ENCODE measurements around the gene NR2F1-AS1.
"Not testable (repeated sequence)": the region's sequence is repeated elsewhere in the genome, so short reads cannot be mapped to it uniquely, and the experiment has no call there.

The NR2F1-AS1 gene

DNA sequence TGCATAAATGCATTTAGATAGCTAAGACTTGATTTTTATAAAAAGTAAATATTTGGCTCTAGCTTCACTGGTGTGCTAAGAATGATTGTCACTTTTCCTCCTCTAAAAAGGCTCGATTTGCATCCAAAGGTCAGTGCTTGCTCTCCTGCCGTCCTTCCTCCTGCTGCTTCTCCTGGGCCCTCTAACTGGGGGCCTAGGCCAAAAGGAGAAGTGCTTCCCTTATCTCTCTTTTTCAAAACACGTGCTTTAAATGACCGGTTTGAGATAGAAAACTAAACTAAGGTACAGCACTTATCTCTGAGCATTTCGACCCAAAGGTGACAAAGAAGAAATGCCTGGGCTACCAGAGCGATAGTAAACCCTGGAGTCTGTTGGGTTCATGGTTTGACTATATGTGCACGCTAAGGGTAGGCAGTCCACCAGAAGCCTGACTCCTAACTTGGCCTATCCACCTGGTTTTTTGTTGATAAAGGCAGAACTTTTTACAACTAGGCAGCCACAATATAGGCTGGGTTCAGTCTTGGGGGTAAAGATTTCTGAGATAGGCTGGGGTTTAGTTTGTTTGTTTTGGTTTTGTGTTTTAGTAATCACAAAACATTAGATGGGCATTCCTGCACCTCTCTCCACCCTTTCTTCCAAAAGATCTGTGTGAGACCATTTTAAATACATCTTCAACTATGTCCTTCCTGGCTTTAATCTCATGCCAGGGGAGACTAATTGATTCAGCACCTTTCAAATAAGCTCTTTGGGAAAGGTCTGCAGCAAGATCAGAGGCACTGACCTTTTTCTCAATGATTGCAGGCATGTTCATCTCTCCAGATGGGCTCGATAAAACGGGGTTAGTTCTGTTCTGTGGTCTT, 3.8 kb downstream of the NR2F1-AS1 start:
- DNase-seq (ENCODE audit: low read depth), result no peak

DNA sequence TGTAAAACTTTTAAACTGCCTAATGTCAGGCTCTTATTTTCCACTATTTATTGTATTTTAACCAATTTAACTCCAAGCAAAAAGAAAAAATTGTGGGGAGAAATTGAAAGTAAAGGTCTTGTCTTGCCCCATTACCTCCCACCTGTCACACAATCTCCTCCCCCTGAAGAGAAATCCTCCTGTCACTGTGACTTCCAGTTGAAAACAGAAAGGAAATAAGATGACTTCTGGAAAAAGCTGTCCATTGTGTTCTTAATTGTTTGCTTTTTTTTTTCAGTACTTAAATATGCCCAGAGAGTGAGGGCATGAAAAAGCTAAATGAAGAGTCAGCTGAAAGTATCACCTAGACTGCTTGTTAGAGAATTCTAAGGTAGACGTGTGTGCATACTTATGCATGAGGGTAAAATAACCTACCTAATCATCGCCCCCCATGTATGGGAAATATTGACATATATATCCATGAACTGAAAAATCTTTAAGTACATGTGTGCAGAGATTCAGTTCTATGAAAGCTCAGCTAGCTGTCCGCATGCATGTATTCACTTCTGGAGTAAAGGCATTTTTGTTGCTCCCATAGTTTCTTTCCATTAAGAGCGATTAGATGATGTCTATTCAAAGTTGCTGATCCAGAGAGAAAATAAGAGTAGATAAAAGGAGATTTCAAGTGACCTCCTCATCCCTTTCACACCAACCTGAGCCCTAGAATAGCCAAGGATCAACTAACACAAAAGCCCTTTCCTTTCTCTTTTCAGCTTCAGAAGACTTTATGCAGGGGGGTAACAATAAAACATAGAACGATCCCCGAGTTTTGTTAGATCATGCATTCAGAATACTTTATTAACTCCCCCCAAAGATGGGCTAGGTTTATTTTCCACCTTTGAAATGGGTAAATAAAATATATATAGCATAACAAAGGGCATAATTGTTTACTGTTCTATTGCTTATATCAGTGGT, 5.3 kb downstream of the NR2F1-AS1 start:
- no peak for DNase-seq (ENCODE audit: low read depth)

DNA sequence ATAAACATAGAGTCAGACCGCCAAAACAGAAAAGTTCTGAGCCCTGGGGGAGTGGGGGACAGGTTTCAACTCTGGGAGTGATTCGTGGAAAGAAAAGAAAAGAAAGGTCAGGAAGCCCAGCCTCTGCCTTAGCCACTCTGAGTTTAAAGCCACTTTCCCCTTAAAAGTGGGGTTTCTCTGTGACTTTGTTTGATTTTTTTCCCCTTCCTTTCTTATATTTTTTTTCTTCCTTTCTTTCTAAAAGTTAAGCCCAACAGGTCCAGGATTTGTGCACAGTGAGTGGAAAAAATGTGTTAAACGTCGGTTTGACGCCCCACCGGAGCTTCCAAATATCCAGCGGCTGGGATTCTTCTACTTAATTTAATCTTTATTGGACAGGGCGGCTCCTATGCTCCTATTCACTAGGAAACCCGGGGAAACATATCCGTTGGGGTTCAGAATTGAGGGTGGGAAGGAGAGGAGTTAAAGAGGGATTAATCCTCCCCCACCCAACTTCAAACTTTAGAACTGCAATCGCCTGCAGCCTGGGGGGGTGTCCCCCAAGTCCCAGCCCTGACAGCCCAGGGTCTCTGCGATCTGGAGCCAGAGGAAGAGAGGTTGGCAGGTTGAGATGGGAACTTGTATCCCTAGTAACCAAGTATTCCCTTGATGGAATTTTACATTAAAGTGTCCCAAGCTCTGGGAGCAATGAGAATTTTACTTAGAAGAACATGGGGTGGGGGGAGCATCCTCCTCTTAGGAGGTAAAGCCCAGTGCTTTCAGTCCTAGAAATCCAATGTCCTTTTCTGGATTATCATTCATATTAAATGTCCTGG, 6.3 kb downstream of the NR2F1-AS1 start:
- DNase-seq (ENCODE audit: low read depth), result no peak

DNA sequence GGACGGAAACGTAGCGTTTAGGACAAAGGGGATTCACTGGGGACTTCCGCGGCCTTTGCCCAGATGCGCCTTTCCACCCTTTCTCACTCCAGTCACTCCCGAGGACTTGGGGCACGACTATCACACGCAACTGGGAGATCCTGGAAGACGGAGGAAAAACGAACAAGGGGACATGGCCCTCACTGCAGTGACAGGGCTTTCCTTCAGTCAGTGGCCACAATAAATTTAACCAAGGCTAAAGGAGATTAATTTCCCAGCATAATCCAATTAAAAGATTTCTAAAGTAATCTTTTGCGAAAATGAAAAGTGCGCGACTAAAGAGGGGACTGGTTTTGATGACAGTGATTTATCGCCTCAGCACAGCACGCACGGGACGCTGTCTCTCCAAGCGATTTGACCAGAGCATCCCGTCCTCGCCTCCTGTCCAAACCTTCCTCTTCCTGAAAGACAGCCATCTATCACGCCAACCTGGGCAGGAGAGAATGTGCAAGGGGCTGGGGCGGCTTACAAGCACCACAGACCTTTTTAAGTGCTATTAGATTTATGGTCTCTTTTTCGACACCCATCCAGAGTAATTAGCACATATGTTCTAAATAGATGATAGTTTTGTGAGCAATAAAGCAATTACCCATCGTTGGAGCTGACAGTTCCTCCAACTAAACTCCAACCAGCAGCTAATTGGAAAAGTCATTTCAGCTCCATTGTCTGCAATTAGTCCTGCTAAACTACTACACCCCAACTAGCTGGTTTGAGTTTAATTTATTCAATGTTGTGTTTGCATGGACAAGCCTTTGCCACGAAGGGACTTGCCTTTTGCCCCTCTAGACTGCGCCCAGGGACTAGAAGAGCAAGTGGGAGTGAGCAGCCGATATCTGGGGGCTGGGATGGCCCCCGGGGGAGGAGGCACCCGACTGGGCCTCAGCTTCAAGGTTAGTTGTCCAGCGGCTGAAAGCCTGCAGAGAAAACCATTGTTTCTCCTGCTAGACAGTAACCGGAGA, 7.4 kb downstream of the NR2F1-AS1 start:
- no peak for DNase-seq (ENCODE audit: low read depth)

DNA sequence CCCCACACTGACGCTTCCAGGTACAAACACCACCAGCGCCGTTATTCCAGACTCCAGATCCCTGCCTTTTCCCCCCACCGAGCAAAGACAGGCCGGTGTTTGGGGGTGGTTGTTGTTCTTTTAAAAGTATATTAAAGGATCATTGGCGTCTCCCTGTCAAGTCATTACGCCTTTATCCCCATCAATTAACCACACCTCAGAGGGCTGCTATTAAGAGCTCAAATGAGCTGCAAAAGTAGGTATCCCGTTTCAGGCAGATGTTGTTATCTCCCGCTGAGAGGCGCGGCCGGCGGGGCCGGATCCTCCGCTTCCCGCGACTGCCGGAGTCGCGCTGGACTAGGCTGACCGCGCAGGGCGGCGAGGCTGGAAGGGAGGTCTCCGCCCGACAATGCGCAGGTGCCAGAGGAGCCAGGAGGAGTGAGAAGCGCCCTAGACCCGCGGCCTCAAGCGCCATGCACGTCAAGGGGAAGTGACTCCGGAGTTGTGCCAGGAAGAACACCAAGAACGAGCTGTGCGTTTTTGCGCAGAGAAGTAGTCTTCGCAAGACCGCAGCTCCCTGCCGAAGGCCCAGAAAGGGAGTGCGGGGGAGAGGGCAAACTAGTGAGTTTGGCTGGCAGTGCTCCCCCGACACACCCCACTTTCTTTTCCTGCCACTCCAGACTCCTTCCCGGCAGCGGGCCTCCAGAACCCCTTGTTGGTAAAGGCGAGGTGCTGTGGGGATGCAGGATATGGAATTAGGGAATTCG, 8.2 kb downstream of the NR2F1-AS1 start:
- DNase-seq (ENCODE audit: low read depth), result no peak

DNA sequence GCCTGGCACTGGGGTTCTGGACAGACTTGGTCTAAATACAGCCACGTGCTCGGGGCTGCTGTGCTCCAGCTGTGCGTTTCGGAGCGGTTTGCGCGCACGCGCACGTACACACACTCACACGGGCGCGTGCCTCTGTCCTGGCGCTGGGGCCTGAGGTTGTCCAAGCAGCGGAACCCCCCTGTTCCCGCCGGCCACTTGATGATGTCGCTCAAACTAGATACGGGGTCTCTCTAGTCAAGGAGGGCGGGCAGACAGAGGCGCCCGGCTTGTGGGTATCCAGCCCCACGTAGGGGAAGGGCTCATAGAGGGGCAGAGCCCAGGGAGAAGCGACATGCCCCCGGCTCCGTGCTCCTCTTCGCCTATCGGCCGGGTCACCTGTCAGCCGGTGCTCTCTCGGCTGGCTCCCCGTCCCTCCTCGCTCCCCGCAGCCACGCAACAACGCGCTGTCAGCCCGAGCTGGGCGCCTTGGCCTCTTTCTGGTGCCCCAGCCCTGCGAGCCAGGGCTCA, 8.9 kb downstream of the NR2F1-AS1 start:
- DNase-seq (ENCODE audit: low read depth), result no peak

DNA sequence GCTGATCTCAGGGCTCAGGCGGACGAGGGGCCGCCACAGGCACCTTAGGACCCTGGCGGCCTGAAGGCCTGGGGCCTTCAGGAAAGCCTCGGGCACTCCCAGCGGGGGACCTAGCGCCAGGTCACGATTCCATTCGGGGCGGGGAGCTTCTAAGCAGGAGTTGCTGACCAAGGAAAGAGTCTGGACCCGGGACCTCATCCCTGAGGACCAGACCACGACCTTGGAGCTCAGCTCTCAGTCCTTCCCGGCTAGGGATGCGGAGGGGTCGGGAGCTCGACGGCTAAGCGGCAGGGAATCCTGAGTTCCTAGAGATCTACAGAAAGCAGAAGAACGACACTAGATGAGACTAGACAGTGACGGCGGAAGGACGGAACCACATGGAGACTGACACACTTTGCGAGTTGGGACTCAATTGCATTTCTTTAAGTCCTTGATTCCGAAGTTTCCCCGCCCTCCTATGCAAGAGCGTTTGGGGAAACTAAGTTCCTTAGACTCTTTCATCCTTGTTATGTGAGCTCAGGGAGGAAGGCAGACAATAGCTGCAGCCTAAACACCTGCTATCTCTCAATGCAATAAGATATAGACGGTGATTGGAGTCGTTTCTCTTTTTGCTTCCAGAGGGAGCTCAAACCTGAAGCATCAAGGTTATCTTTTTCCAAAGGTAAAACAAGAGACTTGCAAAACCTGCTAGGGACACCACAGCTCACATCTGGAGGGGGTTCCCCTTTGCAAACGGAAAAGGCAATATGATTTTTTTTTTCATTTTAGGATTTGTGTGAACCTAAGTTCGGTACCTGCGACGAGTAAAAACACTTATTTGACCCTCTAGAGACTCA, 9.7 kb downstream of the NR2F1-AS1 start:
- DNase-seq (ENCODE audit: low read depth), result no peak

DNA sequence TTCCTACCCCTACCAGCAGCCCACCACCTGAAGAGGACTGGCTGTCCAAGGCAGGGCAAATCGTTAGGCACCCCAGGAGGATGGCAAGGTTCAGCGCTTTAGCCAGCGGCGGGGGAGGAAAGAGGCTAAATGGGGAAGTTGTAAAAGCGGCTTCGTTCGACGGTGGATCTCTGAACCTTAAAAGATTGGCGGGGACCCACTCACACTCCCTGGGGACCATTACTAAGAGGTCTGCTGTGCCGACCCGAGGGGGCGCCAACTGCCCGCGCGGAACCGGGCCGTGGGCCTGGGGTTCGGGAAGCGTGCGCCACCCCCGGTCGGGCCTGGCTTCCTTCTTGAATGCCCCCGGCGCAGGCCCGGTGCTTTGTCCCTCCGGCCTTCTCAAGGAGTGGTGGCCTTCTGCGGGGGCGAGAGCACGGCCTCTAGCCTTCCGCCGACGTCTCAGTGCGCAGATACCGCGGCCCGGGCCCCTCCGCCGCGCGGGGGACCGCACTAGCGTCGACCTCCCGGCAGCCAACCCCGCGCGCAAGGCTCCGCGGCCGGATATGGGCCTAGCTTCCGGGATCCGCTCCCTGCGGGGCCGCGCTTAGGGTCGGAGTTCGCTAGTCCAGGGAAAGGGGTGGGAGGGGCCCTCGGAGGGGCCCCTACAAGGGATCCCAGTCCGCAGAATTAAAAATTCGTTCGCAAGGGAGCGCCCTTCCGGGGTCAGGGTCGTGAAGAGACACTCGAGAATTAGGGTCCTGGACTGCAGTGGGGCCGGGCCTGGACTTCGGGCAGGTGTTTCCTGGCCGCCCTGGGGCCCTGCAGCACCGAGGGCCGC, 10.5 kb downstream of the NR2F1-AS1 start:
- no peak for DNase-seq (ENCODE audit: low read depth)

DNA sequence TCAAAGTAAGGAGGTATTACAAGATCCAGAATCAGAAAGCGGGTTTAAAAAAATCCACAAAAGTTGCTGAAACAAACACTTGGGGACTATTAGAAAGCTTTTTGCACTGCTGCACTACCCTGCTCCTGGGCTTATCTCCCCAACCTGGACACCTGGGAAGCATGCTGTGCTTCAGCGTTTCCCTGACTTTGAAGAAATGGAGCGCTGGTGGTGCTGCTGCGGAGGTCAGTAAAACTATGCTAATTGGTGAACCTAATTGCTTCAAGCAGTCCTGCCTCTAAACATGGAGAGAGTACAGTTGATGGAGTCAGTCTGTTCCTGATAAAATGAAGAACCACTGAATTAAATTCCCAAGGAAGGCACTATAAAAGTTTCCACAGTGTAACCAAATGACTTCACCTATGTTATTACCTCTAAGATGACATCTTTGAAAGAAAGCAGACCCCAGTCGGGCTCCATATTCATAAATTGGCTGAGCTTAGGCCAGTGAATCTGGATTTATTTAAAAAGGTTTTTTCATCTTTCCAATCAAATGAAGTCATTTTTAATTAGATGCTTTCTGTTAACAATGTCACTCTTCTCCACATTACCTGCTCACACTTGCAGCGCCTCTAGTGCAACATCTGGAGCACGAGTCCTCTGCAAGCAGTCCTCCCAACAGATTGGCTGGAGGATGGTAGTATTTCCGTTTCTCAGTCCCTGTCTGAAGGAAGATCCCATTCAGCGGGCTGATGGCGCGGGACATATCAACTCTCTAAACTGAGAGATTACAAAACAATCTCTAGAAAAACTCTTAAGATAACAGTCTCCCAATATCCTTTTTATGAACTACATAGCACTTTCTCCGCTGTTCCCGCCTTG, 11.5 kb downstream of the NR2F1-AS1 start:
- no peak for DNase-seq (ENCODE audit: low read depth)

DNA sequence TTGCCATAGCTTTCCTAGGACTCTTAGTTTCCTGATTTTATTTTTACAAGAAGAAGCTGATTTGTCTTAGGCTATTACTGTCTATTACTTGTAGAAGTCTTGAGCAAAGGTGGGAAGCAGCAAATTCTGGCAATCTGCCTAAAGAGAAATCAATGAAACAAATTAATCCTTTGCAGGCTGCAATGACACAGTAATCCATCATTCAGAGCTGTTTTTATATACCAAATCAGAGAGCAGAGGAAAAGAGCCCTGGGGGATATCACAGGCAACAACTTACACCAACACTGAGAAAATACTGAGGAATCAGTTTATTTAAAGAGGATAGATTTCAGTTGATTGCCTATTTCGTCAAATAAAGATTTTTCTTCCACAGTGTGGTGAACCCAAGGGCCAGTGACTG, 13.6 kb downstream of the NR2F1-AS1 start:
- DNase-seq (ENCODE audit: low read depth), result no peak

DNA sequence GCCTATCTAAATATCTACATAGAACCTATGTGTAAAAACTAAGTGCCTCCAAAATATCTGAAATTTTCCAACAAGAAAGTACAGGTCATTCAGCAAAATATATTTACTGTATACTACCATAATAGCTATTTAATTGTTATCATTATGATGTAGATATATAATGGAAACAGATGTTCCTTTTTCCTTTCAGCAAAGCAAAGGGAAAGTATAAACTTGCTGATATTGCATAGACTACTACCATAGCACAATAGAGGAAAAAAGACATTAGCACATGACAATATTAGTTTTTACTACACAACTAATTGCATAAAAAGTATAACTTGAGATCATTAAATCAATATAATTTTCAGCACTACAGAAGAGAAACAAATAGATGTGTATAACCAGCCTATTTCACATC, 14.9 kb downstream of the NR2F1-AS1 start:
- DNase-seq (ENCODE audit: low read depth), result no peak

DNA sequence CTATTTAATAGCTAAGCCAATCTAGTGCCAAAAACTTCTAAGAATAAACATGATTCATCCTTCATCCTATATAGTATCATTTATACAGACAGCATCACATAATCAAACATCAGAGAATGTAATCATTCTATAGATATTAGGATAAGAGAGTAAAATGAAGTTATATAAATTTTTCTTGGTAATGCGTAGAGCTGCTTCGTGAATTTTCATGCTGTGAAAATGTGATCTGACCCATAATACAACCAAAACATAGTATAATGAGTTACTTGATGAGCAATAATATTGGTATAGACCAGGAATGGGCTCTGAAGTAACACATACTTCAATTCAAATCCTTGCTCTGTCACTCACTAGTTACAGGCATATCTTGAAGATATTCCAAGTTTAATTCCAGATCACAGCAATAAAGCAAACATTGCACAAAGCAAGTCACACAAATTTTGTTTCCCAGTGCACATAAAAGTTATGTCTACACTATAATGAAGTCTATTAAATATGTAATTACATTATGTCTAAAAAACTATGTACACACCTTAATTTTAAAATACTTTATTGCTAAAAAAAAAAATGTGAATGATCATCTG, 23.9 kb downstream of the NR2F1-AS1 start:
- no peak for DNase-seq (ENCODE audit: low read depth)

DNA sequence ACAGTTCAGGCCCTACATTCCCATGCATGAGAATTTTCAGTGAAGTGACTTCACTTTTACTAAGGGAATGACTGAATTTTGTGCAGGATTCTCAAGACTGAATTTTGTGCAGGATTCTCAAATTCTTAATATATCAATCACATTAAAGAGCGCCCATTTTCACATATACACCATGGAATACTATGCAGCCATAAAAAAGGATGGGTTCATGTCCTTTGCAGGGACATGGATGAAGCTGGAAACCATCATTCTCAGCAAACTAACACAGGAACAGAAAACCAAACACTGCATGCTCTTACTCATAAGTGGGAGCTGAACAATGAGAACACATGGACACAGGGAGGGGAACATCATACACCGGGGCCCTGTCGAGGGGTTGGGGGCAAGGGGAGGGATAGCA, 31.4 kb downstream of the NR2F1-AS1 start:
- not testable (repeated sequence) for DNase-seq (ENCODE audit: low read depth)

DNA sequence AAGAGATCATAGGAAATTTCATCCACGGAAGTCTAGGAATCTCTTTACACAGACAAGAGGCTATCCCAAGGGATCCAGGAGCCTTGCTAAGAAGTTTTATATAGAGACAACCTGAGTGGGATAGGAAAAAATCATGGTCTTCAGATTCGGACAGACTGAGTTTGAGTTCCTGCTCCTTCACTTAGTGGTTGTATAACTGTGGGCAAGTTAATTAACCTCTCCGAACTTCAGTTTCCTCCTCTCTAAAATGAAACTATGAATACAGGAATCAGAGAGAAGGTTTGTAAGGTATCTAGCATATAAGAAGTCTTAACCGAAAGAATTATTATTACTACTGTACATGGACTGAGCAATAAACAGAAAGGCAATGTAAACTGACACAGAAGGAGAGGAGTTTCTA, 35.1 kb downstream of the NR2F1-AS1 start:
- no peak for DNase-seq (ENCODE audit: low read depth)

DNA sequence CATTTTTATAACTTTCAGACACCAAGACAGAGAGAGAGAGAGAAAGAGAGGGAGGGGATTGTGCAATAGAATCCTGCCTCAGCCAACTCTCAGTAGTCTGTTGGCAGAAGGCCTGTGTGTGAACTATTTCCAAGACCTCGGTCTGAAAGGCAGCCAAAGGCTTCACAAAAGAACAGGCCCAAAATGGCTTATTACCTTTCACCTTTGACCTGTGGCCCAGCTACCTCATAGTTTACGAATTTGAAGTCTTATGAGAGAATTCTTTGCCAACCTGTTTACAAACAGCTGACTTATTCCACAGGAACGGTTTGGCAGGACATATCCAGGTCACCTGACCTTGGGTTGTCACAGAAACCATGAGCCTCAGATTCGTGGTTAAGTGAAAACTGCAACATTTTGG, 48.6 kb downstream of the NR2F1-AS1 start:
- DNase-seq (ENCODE audit: low read depth), result no peak

DNA sequence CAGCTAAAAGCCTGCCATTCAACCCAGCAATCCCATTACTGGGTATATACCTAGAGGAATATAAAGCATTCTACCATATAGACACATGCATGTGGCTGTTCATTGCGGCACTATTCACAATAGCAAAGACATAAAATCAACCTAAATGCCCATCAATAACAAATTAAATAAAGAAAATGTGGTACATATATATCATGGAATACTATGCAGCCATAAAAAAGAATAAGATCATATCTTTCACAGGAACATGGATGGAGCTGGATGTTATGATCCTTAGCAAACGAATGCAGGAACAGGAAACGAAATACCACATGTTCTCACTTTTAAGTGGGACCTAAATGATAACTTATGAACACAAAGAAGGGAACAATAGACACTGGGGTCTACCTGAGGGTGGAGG, 59.2 kb downstream of the NR2F1-AS1 start:
- not testable (repeated sequence) for DNase-seq (ENCODE audit: low read depth)

DNA sequence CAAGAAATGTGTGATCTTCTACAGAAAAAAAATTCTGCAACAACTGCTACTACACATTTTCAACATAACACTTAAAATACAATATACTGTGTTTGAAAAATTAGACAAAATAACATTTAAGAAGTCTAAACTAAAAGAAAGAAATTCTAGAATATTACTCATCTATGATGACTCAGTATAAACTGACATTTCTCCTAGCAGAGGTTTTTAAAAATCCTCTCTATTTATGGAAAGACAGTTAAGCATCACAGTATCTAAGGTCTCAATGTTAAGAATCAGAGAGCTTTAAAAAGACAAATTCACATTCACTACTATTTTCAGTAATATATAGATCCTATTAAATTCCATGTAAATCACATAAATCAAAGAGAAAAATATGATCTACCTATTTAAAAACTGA, 61.3 kb downstream of the NR2F1-AS1 start:
- no peak for DNase-seq (ENCODE audit: low read depth)
